ENCODE data around the gene ZNF740. TPM values are rescaled to one million over a fixed set of nuclear protein-coding genes. Genes with fewer than 3 reads are reported as not detected.
A peak's percentile ranks its signal among the peaks of the same experiment; 100 is the strongest.

The ZNF740 gene
- polyA plus RNA-seq, 1 of the 3 experiments (the other 2 are of a cell fraction): 14.6 TPM

GRCh38 chr12:53186745-53187144 is 6.2 kb downstream of the ZNF740 start:
- H3K4me2 ChIP-seq: no peak overlapping the region
- H3K4me1 ChIP-seq (ENCODE audit: control insufficient read depth in 1 of 2, insufficient read depth in 2 of 2, low read depth in 1 of 2, low read length in 1 of 2): peaks cover 8 to 29% of the 10 kb centered on the region in 2 experiments; a peak in 3 of 4 replicates
- H2AFZ ChIP-seq (ENCODE audit: low read depth): no peak overlapping the region
- H3F3A ChIP-seq (replicated peaks; ENCODE audit: insufficient read depth): peaks cover 16% of the 10 kb centered on the region
- H3K4me3 ChIP-seq (ENCODE audit: low read depth in 2 of 2, low read length in 1 of 2): no peak overlapping the region
- 58% methylated on average over 4 of the region's 4 CpGs for WGBS (ENCODE audit: low lambda C conversion rate)
- H3K9me2 ChIP-seq: no peaks in the 10 kb centered on the region
- H3K79me2 ChIP-seq (ENCODE audit: insufficient read depth): peaks cover 34% of the 10 kb centered on the region
- no peaks in the 10 kb centered on the region for H3K27me3 ChIP-seq (ENCODE audit: insufficient read depth)
- H3K36me3 ChIP-seq (replicated peaks in 1 of 2; ENCODE audit: control insufficient read depth in 1 of 2, insufficient read depth in 2 of 2, low read length in 1 of 2): peaks cover 61 to 66% of the 10 kb centered on the region in 2 experiments
- POLR2A ChIA-PET: interaction anchor here (0.9 to 1.4 kb wide), 2 partner anchors 27 to 115 kb away, joined by 3 to 4 read pairs; no protein-coding TSS in a partner anchor
- DNase-seq: no peak
- CTCF ChIA-PET: interaction anchor here (1.1 to 23.1 kb wide), 9 partner anchors 9 to 135 kb away, joined by 3 to 272 read pairs (median 10); partner anchors contain the start of gene AAAS
- no peaks in the 10 kb centered on the region for H3K9me3 ChIP-seq
- no peak overlapping the region for H3K9ac ChIP-seq
- H3K27ac ChIP-seq (ENCODE audit: low read depth in 2 of 2, low read length in 1 of 2): peak overlapping the region in 1 of 2 experiments; percentile 29; a peak in 1 of 4 replicates
- H4K20me1 ChIP-seq (ENCODE audit: insufficient read depth): no peaks in the 10 kb centered on the region; the same call in 1 of the 2 replicates
- TF ChIP-seq YY1 (IDR thresholded peaks at IDR 0.05; ENCODE audit: low read depth): no peak
- TF ChIP-seq RCOR1 (IDR thresholded peaks at IDR 0.05; ENCODE audit: low read length): peak; percentile 79
- peak; percentile 30 for TF ChIP-seq CHD2 (IDR thresholded peaks at IDR 0.05; ENCODE audit: low read length, partially characterized antibody)
- TF ChIP-seq, protein P1, sequence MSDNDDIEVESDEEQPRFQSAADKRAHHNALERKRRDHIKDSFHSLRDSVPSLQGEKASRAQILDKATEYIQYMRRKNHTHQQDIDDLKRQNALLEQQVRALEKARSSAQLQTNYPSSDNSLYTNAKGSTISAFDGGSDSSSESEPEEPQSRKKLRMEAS (IDR thresholded peaks at IDR 0.05; ENCODE audit: low read depth): no peak
- TF ChIP-seq, protein P2, sequence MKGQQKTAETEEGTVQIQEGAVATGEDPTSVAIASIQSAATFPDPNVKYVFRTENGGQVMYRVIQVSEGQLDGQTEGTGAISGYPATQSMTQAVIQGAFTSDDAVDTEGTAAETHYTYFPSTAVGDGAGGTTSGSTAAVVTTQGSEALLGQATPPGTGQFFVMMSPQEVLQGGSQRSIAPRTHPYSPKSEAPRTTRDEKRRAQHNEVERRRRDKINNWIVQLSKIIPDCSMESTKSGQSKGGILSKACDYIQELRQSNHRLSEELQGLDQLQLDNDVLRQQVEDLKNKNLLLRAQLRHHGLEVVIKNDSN (IDR thresholded peaks at IDR 0.05; ENCODE audit: borderline replicate concordance, low read depth): no peak
- TF ChIP-seq, protein P3, sequence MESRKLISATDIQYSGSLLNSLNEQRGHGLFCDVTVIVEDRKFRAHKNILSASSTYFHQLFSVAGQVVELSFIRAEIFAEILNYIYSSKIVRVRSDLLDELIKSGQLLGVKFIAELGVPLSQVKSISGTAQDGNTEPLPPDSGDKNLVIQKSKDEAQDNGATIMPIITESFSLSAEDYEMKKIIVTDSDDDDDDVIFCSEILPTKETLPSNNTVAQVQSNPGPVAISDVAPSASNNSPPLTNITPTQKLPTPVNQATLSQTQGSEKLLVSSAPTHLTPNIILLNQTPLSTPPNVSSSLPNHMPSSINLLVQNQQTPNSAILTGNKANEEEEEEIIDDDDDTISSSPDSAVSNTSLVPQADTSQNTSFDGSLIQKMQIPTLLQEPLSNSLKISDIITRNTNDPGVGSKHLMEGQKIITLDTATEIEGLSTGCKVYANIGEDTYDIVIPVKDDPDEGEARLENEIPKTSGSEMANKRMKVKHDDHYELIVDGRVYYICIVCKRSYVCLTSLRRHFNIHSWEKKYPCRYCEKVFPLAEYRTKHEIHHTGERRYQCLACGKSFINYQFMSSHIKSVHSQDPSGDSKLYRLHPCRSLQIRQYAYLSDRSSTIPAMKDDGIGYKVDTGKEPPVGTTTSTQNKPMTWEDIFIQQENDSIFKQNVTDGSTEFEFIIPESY (IDR thresholded peaks at IDR 0.05; ENCODE audit: borderline replicate concordance, low read depth): no peak
- no peak for TF ChIP-seq REST (IDR thresholded peaks at IDR 0.05; ENCODE audit: low read depth, low read length)
- TF ChIP-seq NRF1 (IDR thresholded peaks at IDR 0.05; ENCODE audit: low read depth, low read length): no peak
- TF ChIP-seq NFIC (IDR thresholded peaks at IDR 0.05; ENCODE audit: borderline replicate concordance): peak; percentile 62; the same call in 1 of the 2 replicates
- TF ChIP-seq RXRA (IDR thresholded peaks at IDR 0.05; ENCODE audit: borderline replicate concordance, low read depth): no peak
- TF ChIP-seq IRF3 (IDR thresholded peaks at IDR 0.05; ENCODE audit: low read depth, low read length): no peak
- no peak for TF ChIP-seq FOXJ3 (CRISPR knock-in tag; IDR thresholded peaks at IDR 0.05)
- TF ChIP-seq EZH2phosphoT487 (IDR thresholded peaks at IDR 0.05; ENCODE audit: borderline replicate concordance, low read depth): no peak
- no peak for TF ChIP-seq FOSL2 (IDR thresholded peaks at IDR 0.05; ENCODE audit: borderline replicate concordance, low read depth)
- TF ChIP-seq JUND (IDR thresholded peaks at IDR 0.05): peak; percentile 28; the same call in 1 of the 2 replicates
- no peak for TF ChIP-seq RFX5 (IDR thresholded peaks at IDR 0.05; ENCODE audit: low read length)
- TF ChIP-seq EP300 (IDR thresholded peaks at IDR 0.05; ENCODE audit: borderline replicate concordance in 1 of 2, low read depth in 1 of 2, low read length in 1 of 2): peak; percentile 9 to 66; a peak in 1 of 4 replicates
- TF ChIP-seq TEAD4 (IDR thresholded peaks at IDR 0.05; ENCODE audit: borderline replicate concordance, insufficient read depth): no peak
- peak; percentile 74 for TF ChIP-seq GATA2 (CRISPR knock-in tag; IDR thresholded peaks at IDR 0.05)
- TF ChIP-seq GABPA (IDR thresholded peaks at IDR 0.05; ENCODE audit: low read depth): no peak
- TF ChIP-seq TAF1 (IDR thresholded peaks at IDR 0.05; ENCODE audit: borderline replicate concordance, low read depth, low read length): no peak
- TF ChIP-seq MEF2A (IDR thresholded peaks at IDR 0.05; ENCODE audit: borderline replicate concordance, low read depth): no peak
- TF ChIP-seq, protein P4, sequence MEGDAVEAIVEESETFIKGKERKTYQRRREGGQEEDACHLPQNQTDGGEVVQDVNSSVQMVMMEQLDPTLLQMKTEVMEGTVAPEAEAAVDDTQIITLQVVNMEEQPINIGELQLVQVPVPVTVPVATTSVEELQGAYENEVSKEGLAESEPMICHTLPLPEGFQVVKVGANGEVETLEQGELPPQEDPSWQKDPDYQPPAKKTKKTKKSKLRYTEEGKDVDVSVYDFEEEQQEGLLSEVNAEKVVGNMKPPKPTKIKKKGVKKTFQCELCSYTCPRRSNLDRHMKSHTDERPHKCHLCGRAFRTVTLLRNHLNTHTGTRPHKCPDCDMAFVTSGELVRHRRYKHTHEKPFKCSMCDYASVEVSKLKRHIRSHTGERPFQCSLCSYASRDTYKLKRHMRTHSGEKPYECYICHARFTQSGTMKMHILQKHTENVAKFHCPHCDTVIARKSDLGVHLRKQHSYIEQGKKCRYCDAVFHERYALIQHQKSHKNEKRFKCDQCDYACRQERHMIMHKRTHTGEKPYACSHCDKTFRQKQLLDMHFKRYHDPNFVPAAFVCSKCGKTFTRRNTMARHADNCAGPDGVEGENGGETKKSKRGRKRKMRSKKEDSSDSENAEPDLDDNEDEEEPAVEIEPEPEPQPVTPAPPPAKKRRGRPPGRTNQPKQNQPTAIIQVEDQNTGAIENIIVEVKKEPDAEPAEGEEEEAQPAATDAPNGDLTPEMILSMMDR (IDR thresholded peaks at IDR 0.05): no peak
